ENCODE results near the gene FAM200B.
"Not testable (repeated sequence)": the region's sequence is repeated elsewhere in the genome, so short reads cannot be mapped to it uniquely, and the experiment has no call there.

FAM200B gene

GRCh38 chr4:15725608-15726007 lies 44.0 kb downstream of the FAM200B start:
- no peak for DNase-seq (ENCODE audit: low read depth)
- H3K4me3 ChIP-seq (ENCODE audit: low read depth, low read length) = no peak overlapping the region
- TF ChIP-seq CTCF (IDR thresholded peaks at IDR 0.05; ENCODE audit: insufficient read depth, low read depth, low read length, missing control alignments) = no peak

- H3K4me3 ChIP-seq (ENCODE audit: low read depth, low read length) = no peak overlapping the region
- peak; percentile 53 for DNase-seq (ENCODE audit: low read depth)
- TF ChIP-seq CTCF (IDR thresholded peaks at IDR 0.05; ENCODE audit: insufficient read depth, low read depth, low read length, missing control alignments) = peak; percentile 68
Observed at GRCh38 chr4:15729910-15730533, 48.4 kb downstream of the FAM200B start.

- DNase-seq (ENCODE audit: low read depth); H3K4me3 ChIP-seq (ENCODE audit: low read depth, low read length): not testable (repeated sequence)
Observed at GRCh38 chr4:15733061-15733460, 51.4 kb downstream of the FAM200B start.

GRCh38 chr4:15735536-15735935 lies 53.9 kb downstream of the FAM200B start:
- DNase-seq (ENCODE audit: low read depth) = no peak
- no peak overlapping the region for H3K4me3 ChIP-seq (ENCODE audit: low read depth, low read length)
- no peak for TF ChIP-seq CTCF (IDR thresholded peaks at IDR 0.05; ENCODE audit: insufficient read depth, low read depth, low read length, missing control alignments)

GRCh38 chr4:15736514-15737050 lies 55.0 kb downstream of the FAM200B start:
- no peak for DNase-seq (ENCODE audit: low read depth)
- no peak for TF ChIP-seq CTCF (IDR thresholded peaks at IDR 0.05; ENCODE audit: insufficient read depth, low read depth, low read length, missing control alignments)
- no peak overlapping the region for H3K4me3 ChIP-seq (ENCODE audit: low read depth, low read length)

GRCh38 chr4:15737255-15737654 lies 55.6 kb downstream of the FAM200B start:
- no peak for TF ChIP-seq CTCF (IDR thresholded peaks at IDR 0.05; ENCODE audit: insufficient read depth, low read depth, low read length, missing control alignments)
- peak; percentile 3 for DNase-seq (ENCODE audit: low read depth)
- H3K4me3 ChIP-seq (ENCODE audit: low read depth, low read length) = no peak overlapping the region

- no peak overlapping the region for H3K4me3 ChIP-seq (ENCODE audit: low read depth, low read length)
- no peak for DNase-seq (ENCODE audit: low read depth)
- TF ChIP-seq CTCF (IDR thresholded peaks at IDR 0.05; ENCODE audit: insufficient read depth, low read depth, low read length, missing control alignments) = no peak
Observed at GRCh38 chr4:15738877-15739276, 57.2 kb downstream of the FAM200B start.
